IMR-90 (cell line): Measurements from ENCODE around the gene ALK. TPM values are rescaled to one million over a fixed set of nuclear protein-coding genes. Genes with fewer than 3 reads are reported as not detected.

Experiments used
- ATAC-seq: fragments of 200-7000 bp; cut with Tn5 transposase; 2 replicates; pipeline ENCODE4 v1.9.1; 2020; ENCODE audit warnings: low read depth, mild to moderate bottlenecking, moderate library complexity
- BruUV-seq: library from RNA; stranded (reverse); fragments of 400-500 nt; replicated peaks from 2 replicates; lab custom pipeline; 2021; lab: Mats Ljungman, UMichigan
- CTCF ChIA-PET: fragments of 300-600 bp; formaldehyde crosslinking; extraction: SDS; loops from one replicate; lab custom pipeline; 2021; ENCODE audit warnings: antibody characterized with exemption; lab: Yijun Ruan, JAX
- POLR2A ChIA-PET: fragments of 300-600 bp; sonication (Branson Sonifier 250); formaldehyde crosslinking; loops from one replicate; lab custom pipeline; 2022; ENCODE audit warnings: antibody characterized with exemption; ENCODE audit not compliant: unreplicated experiment; lab: Charles Lee
- DNase-seq: peaks from one replicate; pipeline ENCODE4 v3.0.0; 2013
- H2AFZ ChIP-seq: replicated peaks from 2 replicates; pipeline ENCODE3; 2013; ENCODE audit warnings: low read length, mild to moderate bottlenecking; ENCODE audit not compliant: poor library complexity
- H2AK5ac ChIP-seq: 2 replicates; pipeline ENCODE4 v1.6.1; 2013; ENCODE audit warnings: low read depth, low read length, inconsistent platforms
- H2AK9ac ChIP-seq: replicated peaks from 2 replicates; pipeline ENCODE3; 2013; ENCODE audit warnings: mild to moderate bottlenecking, low read depth, low read length, moderate library complexity; ENCODE audit not compliant: poor library complexity
- H2BK120ac ChIP-seq: 2 replicates; pipeline ENCODE4 v1.6.1; 2013; ENCODE audit warnings: low read depth, low read length, inconsistent platforms
- H2BK15ac ChIP-seq: 3 replicates; pipeline ENCODE4 v1.6.1; 2013; ENCODE audit warnings: low read depth, low read length, inconsistent platforms
- H2BK20ac ChIP-seq: 2 replicates; pipeline ENCODE4 v1.6.1; 2013; ENCODE audit warnings: low read depth, mild to moderate bottlenecking, inconsistent platforms, low read length, moderate library complexity
- H2BK5ac ChIP-seq: 2 replicates; pipeline ENCODE4 v1.6.1; 2013; ENCODE audit warnings: mild to moderate bottlenecking, low read depth, low read length, inconsistent platforms; ENCODE audit not compliant: poor library complexity, severe bottlenecking
- H3K14ac ChIP-seq: replicated peaks from 2 replicates; pipeline ENCODE4 v1.6.1; 2013; ENCODE audit warnings: low read depth, low read length, inconsistent platforms
- H3K18ac ChIP-seq: 2 replicates; pipeline ENCODE4 v1.6.1; 2013; ENCODE audit warnings: low read depth, low read length, control low read depth
- H3K23ac ChIP-seq: 2 replicates; pipeline ENCODE4 v1.6.1; 2013; ENCODE audit warnings: low read depth, low read length, inconsistent platforms
- H3K27ac ChIP-seq: 2 replicates; pipeline ENCODE4 v1.5.1; 2013; ENCODE audit warnings: mild to moderate bottlenecking, control low read depth, low read length; ENCODE audit not compliant: insufficient read depth
- H3K27me3 ChIP-seq: 2 replicates; pipeline ENCODE4 v1.6.1; 2013; ENCODE audit warnings: low read length; ENCODE audit not compliant: control insufficient read depth, insufficient read depth
- H3K36me3 ChIP-seq: 2 replicates; pipeline ENCODE4 v1.6.1; 2013; ENCODE audit warnings: low read length, mixed read lengths; ENCODE audit not compliant: control insufficient read depth, insufficient read depth
- H3K4ac ChIP-seq: 2 replicates; pipeline ENCODE4 v1.6.1; 2013; ENCODE audit warnings: low read depth, low read length, inconsistent platforms
- H3K4me1 ChIP-seq: 2 replicates; pipeline ENCODE4 v1.6.1; 2013; ENCODE audit warnings: low read length, mixed read lengths; ENCODE audit not compliant: control insufficient read depth, insufficient read depth
- H3K4me2 ChIP-seq: 2 replicates; pipeline ENCODE4 v1.6.1; 2013; ENCODE audit warnings: low read depth, mild to moderate bottlenecking, control low read depth, low read length, moderate library complexity
- H3K4me3 ChIP-seq: 2 replicates; pipeline ENCODE4 v1.5.1; 2013; ENCODE audit warnings: low read depth, mild to moderate bottlenecking, control low read depth, low read length, moderate library complexity; ENCODE audit not compliant: insufficient read depth
- H3K56ac ChIP-seq: 2 replicates; pipeline ENCODE4 v1.6.1; 2013; ENCODE audit warnings: low read length, inconsistent platforms; ENCODE audit not compliant: insufficient read depth; ENCODE audit errors: extremely low read depth
- H3K79me1 ChIP-seq, 2 experiments: 2 replicates each; pipeline ENCODE4 v1.6.1; 2013; ENCODE audit warnings: low read length in 2 of 2, inconsistent platforms in 1 of 2, low read depth in 1 of 2
- H3K9ac ChIP-seq: 2 replicates; pipeline ENCODE4 v1.6.1; 2013; ENCODE audit warnings: low read depth, low read length, control low read depth
- H3K9me1 ChIP-seq: 2 replicates; pipeline ENCODE4 v1.6.1; 2013; ENCODE audit warnings: low read length, inconsistent platforms; ENCODE audit not compliant: insufficient read depth
- H3K9me3 ChIP-seq: 2 replicates; pipeline ENCODE4 v1.6.1; 2013; ENCODE audit warnings: low read length; ENCODE audit not compliant: control insufficient read depth, insufficient read depth
- H4K20me1 ChIP-seq: 2 replicates; pipeline ENCODE4 v1.6.1; 2013; ENCODE audit warnings: low read length, inconsistent platforms; ENCODE audit not compliant: insufficient read depth
- H4K5ac ChIP-seq: 2 replicates; pipeline ENCODE4 v1.6.1; 2013; ENCODE audit warnings: mild to moderate bottlenecking, low read depth, low read length, control low read depth
- H4K8ac ChIP-seq, 2 experiments: 2 replicates each; pipeline ENCODE4 v1.6.1; 2013; ENCODE audit warnings: low read depth in 2 of 2, low read length in 2 of 2, control low read depth in 1 of 2, inconsistent platforms in 1 of 2
- H4K91ac ChIP-seq: 2 replicates; pipeline ENCODE4 v1.6.1; 2013; ENCODE audit warnings: low read depth, low read length, inconsistent platforms; ENCODE audit not compliant: insufficient read depth
- MAFK ChIP-seq: IDR thresholded peaks from 2 replicates; pipeline ENCODE4 v1.6.1; 2012; ENCODE audit warnings: low read depth, low read length, improper control_type of control experiment
- MAZ ChIP-seq: IDR thresholded peaks from 2 replicates; pipeline ENCODE4 v1.6.1; 2012; ENCODE audit warnings: low read depth, mild to moderate bottlenecking, low read length, improper control_type of control experiment, moderate library complexity, borderline replicate concordance
- SMC3 ChIP-seq: fragments of 150-350 bp; IDR thresholded peaks from 2 replicates; pipeline ENCODE4 v1.6.1; 2016; ENCODE audit warnings: low read depth, mild to moderate bottlenecking, antibody characterized with exemption, low read length, moderate library complexity
- WGBS, 2 experiments: methylation state at CpG; one replicate each; pipeline versions ENCODE4 v1.1.5 to v1.1.7; 2013; ENCODE audit warnings: missing lambda C conversion rate in 2 of 2; ENCODE audit not compliant: insufficient read length in 1 of 2; ENCODE audit errors: extremely low coverage in 2 of 2; 5-methylcytosine and 5-hydroxymethylcytosine counted together
- dilution Hi-C: fragments of 300-500 bp; cut with HindIII; formaldehyde crosslinking; loops from one replicate; pipeline ENCODE4 v1.14.3; 2018; ENCODE audit warnings: low sequenced_read_pairs; ENCODE audit not compliant: unreplicated experiment
- in situ Hi-C: fragments of 300-500 bp; cut with MboI; formaldehyde crosslinking; loops from 3 replicates; pipeline ENCODE4 v1.14.3; 2019; ENCODE audit warnings: low sequenced_read_pairs, inconsistent platforms, mixed read lengths
- intact Hi-C: fragments of 100-400 bp; cut with micrococcal nuclease; formaldehyde crosslinking; loops from 2 replicates; pipeline ENCODE4 v1.10.0; 2022
- polyA plus RNA-seq, 3 experiments: library from polyadenylated mRNA; depleted of rRNA; stranded (reverse); fragments of >200 nt; gene quantifications; 2 replicates each; pipeline ENCODE4 v1.2.3, GENCODE V29; 2012; ENCODE audit warnings: low replicate concordance in 1 of 3
- total RNA-seq: library from RNA; depleted of rRNA; stranded (reverse); fragments of >200 nt; gene quantifications from 2 replicates; pipeline ENCODE4 v1.2.3, GENCODE V29; 2012
- TF ChIP-seq, protein P1 (sequence below): conservative IDR thresholded peaks from 2 replicates; pipeline ENCODE4 v1.5.1; 2012; ENCODE audit warnings: mild to moderate bottlenecking, low read depth, low read length, improper control_type of control experiment

Gene ALK
- total and polyA plus RNA-seq, 2 of the 4 experiments (the other 2 are of a cell fraction): not detected

DNA sequence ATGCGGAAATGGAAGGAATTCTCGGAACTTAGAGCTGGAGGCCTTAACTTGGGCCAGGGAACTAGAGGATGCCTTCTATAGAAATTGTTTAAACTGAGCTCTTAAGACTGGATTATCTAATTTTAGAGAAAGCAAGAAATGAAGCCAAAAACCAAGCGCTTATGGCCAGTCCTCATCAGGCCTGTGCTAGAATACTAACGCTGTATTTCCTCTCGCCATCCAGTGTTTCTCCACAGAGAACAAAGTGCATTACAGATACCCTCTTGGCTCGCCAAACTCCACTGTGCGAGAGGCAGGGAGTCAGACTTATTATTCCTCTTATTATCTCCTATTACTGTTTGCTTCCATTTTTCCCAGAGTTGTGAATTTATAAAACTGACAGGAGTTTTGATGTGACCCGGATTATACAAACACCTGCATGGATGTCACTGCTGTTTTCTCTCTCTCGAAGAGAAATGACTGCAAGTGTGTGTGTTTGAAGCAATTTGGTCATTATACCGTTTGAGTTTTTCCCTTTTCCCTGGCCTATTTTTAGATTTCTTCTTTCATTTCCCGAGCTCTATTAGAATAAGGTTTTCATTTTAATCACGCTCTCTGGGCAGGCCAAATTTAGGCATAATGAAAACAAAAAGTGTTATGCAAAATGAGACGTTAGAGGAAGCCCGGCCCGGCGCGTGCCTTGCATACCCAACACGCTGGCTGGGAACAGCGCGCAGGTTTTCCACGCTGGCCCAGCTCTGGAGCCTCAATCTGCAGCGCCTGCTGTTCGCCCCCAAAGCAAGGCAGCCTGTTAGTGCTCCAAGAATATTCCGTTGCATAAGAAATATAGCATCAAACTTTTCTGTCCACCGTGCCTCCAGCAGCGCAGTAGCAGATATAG lies 103.3 kb downstream of the ALK start:
- no peak overlapping the region for H3K27ac ChIP-seq
- no peak overlapping the region for H2AK5ac ChIP-seq
- no peak overlapping the region for H2AK9ac ChIP-seq
- no peak overlapping the region for H2BK15ac ChIP-seq
- H3K18ac ChIP-seq: no peak overlapping the region
- H2BK20ac ChIP-seq: no peak overlapping the region
- H3K4me2 ChIP-seq: no peak overlapping the region
- no peaks in the 10 kb centered on the region for H3K9me3 ChIP-seq
- H4K8ac ChIP-seq: no peak overlapping the region
- H3K14ac ChIP-seq: no peak overlapping the region
- no peaks in the 10 kb centered on the region for H4K20me1 ChIP-seq
- ATAC-seq: no peak
- H3K79me1 ChIP-seq: no peaks in the 10 kb centered on the region
- intact Hi-C loops (no loop called here), dilution Hi-C loops (no loop called here), in situ Hi-C loops (no loop called here)
- no peak overlapping the region for H2BK120ac ChIP-seq
- no peak overlapping the region for H3K23ac ChIP-seq
- H3K56ac ChIP-seq: no peak overlapping the region
- H2AFZ ChIP-seq: no peak overlapping the region
- BruUV-seq: no TSS peak
- H4K91ac ChIP-seq: no peak overlapping the region
- POLR2A ChIA-PET: no interaction called here
- H3K27me3 ChIP-seq: peaks cover 18% of the 10 kb centered on the region
- H3K4ac ChIP-seq: no peak overlapping the region
- TF ChIP-seq MAZ: no peak
- TF ChIP-seq, protein P1, sequence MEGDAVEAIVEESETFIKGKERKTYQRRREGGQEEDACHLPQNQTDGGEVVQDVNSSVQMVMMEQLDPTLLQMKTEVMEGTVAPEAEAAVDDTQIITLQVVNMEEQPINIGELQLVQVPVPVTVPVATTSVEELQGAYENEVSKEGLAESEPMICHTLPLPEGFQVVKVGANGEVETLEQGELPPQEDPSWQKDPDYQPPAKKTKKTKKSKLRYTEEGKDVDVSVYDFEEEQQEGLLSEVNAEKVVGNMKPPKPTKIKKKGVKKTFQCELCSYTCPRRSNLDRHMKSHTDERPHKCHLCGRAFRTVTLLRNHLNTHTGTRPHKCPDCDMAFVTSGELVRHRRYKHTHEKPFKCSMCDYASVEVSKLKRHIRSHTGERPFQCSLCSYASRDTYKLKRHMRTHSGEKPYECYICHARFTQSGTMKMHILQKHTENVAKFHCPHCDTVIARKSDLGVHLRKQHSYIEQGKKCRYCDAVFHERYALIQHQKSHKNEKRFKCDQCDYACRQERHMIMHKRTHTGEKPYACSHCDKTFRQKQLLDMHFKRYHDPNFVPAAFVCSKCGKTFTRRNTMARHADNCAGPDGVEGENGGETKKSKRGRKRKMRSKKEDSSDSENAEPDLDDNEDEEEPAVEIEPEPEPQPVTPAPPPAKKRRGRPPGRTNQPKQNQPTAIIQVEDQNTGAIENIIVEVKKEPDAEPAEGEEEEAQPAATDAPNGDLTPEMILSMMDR: no peak
- TF ChIP-seq MAFK: no peak
- no peak for TF ChIP-seq SMC3
- H3K4me3 ChIP-seq: no peak overlapping the region
- H3K9me1 ChIP-seq: no peaks in the 10 kb centered on the region
- DNase-seq: no peak
- no peaks in the 10 kb centered on the region for H3K4me1 ChIP-seq
- H3K9ac ChIP-seq: no peak overlapping the region
- CTCF ChIA-PET: no interaction called here
- H2BK5ac ChIP-seq: no peak overlapping the region
- H3K36me3 ChIP-seq: no peaks in the 10 kb centered on the region
- 91% methylated on average over 9 of the region's 26 CpGs; no CpG with 5 or more reads in 1 of the 2 experiments for WGBS, 2 experiments
- no peak overlapping the region for H4K5ac ChIP-seq
